Ishikawa (cell line): ENCODE data around the gene OGG1.
A peak's percentile ranks its signal among the peaks of the same experiment; 100 is the strongest.

Experiments
- CEBPB ChIP-seq: IDR thresholded peaks from 2 replicates; pipeline ENCODE4 v1.6.1; 2012
- CREB1 ChIP-seq: IDR thresholded peaks from 2 replicates; pipeline ENCODE4 v1.6.1; 2012; ENCODE audit warnings: low read depth
- EGR1 ChIP-seq: IDR thresholded peaks from 2 replicates; pipeline ENCODE4 v1.6.1; 2012
- EP300 ChIP-seq: IDR thresholded peaks from 2 replicates; pipeline ENCODE4 v1.6.1; 2012; ENCODE audit warnings: borderline replicate concordance
- FOXM1 ChIP-seq: IDR thresholded peaks from 2 replicates; pipeline ENCODE4 v1.6.1; 2012; ENCODE audit warnings: low read depth, borderline replicate concordance
- NFIC ChIP-seq: IDR thresholded peaks from 2 replicates; pipeline ENCODE4 v1.6.1; 2012
- RAD21 ChIP-seq: IDR thresholded peaks from 2 replicates; pipeline ENCODE4 v1.6.1; 2012; ENCODE audit warnings: low read depth
- TAF1 ChIP-seq: IDR thresholded peaks from 2 replicates; pipeline ENCODE4 v1.6.1; 2012; ENCODE audit warnings: low read depth, mild to moderate bottlenecking
- TCF12 ChIP-seq: IDR thresholded peaks from 2 replicates; pipeline ENCODE4 v1.6.1; 2012; ENCODE audit warnings: low read depth
- TEAD4 ChIP-seq: IDR thresholded peaks from 2 replicates; pipeline ENCODE4 v1.6.1; 2012
- USF1 ChIP-seq: IDR thresholded peaks from 2 replicates; pipeline ENCODE4 v1.6.1; 2012
- YY1 ChIP-seq: IDR thresholded peaks from 2 replicates; pipeline ENCODE4 v1.6.1; 2012; ENCODE audit warnings: low read depth
- ZBTB7A ChIP-seq: IDR thresholded peaks from 2 replicates; pipeline ENCODE4 v1.6.1; 2012; ENCODE audit warnings: low read depth
- TF ChIP-seq, protein P1 (sequence below): IDR thresholded peaks from 2 replicates; pipeline ENCODE4 v1.6.1; 2012; ENCODE audit warnings: low read depth, mild to moderate bottlenecking
- TF ChIP-seq, protein P2 (sequence below): IDR thresholded peaks from 2 replicates; pipeline ENCODE4 v1.6.1; 2012

Gene OGG1

GRCh38 chr3:9703240-9703639 lies 46.5 kb upstream of the OGG1 start:
- TF ChIP-seq EGR1 (no peak), ZBTB7A (no peak), YY1 (no peak), CREB1 (no peak), TEAD4 (no peak), FOXM1 (no peak), CEBPB (no peak), TCF12 (no peak), USF1 (no peak), NFIC (no peak), RAD21 (no peak), TAF1 (no peak), EP300 (no peak)
- TF ChIP-seq, protein P1, sequence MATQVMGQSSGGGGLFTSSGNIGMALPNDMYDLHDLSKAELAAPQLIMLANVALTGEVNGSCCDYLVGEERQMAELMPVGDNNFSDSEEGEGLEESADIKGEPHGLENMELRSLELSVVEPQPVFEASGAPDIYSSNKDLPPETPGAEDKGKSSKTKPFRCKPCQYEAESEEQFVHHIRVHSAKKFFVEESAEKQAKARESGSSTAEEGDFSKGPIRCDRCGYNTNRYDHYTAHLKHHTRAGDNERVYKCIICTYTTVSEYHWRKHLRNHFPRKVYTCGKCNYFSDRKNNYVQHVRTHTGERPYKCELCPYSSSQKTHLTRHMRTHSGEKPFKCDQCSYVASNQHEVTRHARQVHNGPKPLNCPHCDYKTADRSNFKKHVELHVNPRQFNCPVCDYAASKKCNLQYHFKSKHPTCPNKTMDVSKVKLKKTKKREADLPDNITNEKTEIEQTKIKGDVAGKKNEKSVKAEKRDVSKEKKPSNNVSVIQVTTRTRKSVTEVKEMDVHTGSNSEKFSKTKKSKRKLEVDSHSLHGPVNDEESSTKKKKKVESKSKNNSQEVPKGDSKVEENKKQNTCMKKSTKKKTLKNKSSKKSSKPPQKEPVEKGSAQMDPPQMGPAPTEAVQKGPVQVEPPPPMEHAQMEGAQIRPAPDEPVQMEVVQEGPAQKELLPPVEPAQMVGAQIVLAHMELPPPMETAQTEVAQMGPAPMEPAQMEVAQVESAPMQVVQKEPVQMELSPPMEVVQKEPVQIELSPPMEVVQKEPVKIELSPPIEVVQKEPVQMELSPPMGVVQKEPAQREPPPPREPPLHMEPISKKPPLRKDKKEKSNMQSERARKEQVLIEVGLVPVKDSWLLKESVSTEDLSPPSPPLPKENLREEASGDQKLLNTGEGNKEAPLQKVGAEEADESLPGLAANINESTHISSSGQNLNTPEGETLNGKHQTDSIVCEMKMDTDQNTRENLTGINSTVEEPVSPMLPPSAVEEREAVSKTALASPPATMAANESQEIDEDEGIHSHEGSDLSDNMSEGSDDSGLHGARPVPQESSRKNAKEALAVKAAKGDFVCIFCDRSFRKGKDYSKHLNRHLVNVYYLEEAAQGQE = no peak
- TF ChIP-seq, protein P2, sequence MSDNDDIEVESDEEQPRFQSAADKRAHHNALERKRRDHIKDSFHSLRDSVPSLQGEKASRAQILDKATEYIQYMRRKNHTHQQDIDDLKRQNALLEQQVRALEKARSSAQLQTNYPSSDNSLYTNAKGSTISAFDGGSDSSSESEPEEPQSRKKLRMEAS = no peak

GRCh38 chr3:9703736-9704346 lies 45.9 kb upstream of the OGG1 start, which contains the start of gene CPNE9:
Gene CPNE9, plus strand, starts transcription at chr3:9703833. Its CDS starts 164 bp downstream, at chr3:9703997.
- no peak for TF ChIP-seq EP300
- no peak for TF ChIP-seq CREB1
- no peak for TF ChIP-seq TAF1
- TF ChIP-seq TEAD4 = no peak
- no peak for TF ChIP-seq CEBPB
- no peak for TF ChIP-seq ZBTB7A
- TF ChIP-seq NFIC = no peak
- no peak for TF ChIP-seq EGR1
- TF ChIP-seq, protein P1 = no peak
- no peak for TF ChIP-seq RAD21
- no peak for TF ChIP-seq TCF12
- TF ChIP-seq YY1 = no peak
- TF ChIP-seq, protein P2 = no peak
- TF ChIP-seq USF1 = no peak

DNA sequence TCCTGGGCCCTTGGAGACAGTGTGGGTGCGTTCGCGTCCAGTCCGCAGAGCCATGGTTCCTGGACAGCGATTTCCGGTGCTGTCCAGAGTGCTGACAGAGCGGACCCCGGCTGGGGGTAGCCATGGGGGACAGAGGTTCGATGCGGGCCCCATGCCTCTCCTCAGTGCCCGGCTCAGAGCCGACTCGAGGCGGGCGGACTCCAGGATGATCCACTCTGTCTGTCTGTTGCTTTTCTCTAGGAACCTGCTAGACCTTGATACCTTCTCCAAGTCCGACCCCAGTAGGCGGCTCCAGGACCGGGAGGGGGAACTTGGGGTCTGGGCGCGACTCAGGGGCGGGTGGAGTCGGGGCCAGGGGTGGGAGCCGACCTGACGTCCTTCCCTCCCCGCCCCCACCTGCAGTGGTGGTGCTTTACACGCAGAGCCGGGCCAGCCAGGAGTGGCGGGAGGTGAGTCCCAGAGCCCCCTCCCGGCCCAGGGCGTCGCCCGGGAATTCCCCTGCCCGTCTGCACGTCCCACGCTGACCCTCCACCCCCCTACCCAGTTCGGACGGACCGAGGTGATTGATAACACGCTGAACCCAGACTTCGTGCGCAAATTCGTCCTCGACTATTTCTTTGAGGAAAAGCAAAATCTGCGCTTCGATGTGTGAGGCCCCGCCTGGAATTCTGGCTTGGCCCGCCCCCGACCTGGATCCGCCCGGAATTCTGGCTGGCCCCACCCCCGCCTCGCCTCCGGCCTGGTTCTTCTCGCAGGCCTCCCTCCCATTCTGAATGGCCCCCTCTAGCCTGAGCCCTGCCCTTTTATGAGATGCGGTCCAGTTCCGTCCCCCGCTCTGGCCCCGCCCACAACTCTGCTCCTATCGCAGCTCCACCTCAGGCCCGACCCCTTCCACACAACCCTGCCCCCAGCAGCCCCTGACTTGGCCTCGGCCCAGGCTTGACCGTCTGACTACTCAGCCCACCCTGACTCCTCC lies 45.1 kb upstream of the OGG1 start:
- TF ChIP-seq USF1 (no peak), EGR1 (no peak; the same call in 1 of the 2 replicates), TAF1 (no peak), NFIC (no peak), YY1 (peak; percentile 74), ZBTB7A (peak; percentile 95), CEBPB (no peak), CREB1 (no peak), TCF12 (no peak), TEAD4 (0 out of 2 replicates have a peak, but pooled peaks have one; percentile 45), FOXM1 (no peak), RAD21 (no peak), EP300 (no peak)
- TF ChIP-seq, protein P1 = peak; percentile 100
- TF ChIP-seq, protein P2 = peak; percentile 61
